ENCODE measurements around the gene FOXJ2. TPM values are rescaled to one million over a fixed set of nuclear protein-coding genes. Genes with fewer than 3 reads are reported as not detected.
"Not testable (repeated sequence)": the region's sequence is repeated elsewhere in the genome, so short reads cannot be mapped to it uniquely, and the experiment has no call there.

FOXJ2 gene
- total RNA-seq, 1 donor: 10.0 TPM

GRCh38 chr12:8057839-8058238 is 25.3 kb downstream of the FOXJ2 start:
- no peak for DNase-seq (ENCODE audit: low read depth in 2 of 3, low spot score in 2 of 3)

GRCh38 chr12:8058506-8058905 is 26.0 kb downstream of the FOXJ2 start:
- no peak for DNase-seq (ENCODE audit: low read depth in 2 of 3, low spot score in 2 of 3)

- DNase-seq (ENCODE audit: low read depth in 2 of 3, low spot score in 2 of 3): peak in 1 of 3 donors; percentile 42
Measured at GRCh38 chr12:8064131-8064530, 31.6 kb downstream of the FOXJ2 start.

- peak in 2 of 3 donors; percentile 77 to 79 for DNase-seq (ENCODE audit: low read depth in 2 of 3, low spot score in 2 of 3)
Measured at GRCh38 chr12:8065991-8066594, 33.6 kb downstream of the FOXJ2 start, which contains the start of gene C3AR1. Gene C3AR1 (minus strand): TSS chr12:8066359. CDS start chr12:8060185, 6,174 bp downstream.

- DNase-seq (ENCODE audit: low read depth in 2 of 3, low spot score in 2 of 3): no peak
Measured at GRCh38 chr12:8069582-8069981, 37.1 kb downstream of the FOXJ2 start.

- DNase-seq (ENCODE audit: low read depth in 2 of 3, low spot score in 2 of 3): not testable (repeated sequence)
Measured at GRCh38 chr12:8071820-8072219, 39.3 kb downstream of the FOXJ2 start.

GRCh38 chr12:8075935-8076334 is 43.4 kb downstream of the FOXJ2 start:
- DNase-seq (ENCODE audit: low read depth in 2 of 3, low spot score in 2 of 3): no peak

GRCh38 chr12:8076366-8076765 is 43.9 kb downstream of the FOXJ2 start:
- no peak for DNase-seq (ENCODE audit: low read depth in 2 of 3, low spot score in 2 of 3)

- no peak for DNase-seq (ENCODE audit: low read depth in 2 of 3, low spot score in 2 of 3)
Measured at GRCh38 chr12:8077207-8077606, 44.7 kb downstream of the FOXJ2 start.

- DNase-seq (ENCODE audit: low read depth in 2 of 3, low spot score in 2 of 3): peak; percentile 37 to 86 (median 78)
Measured at GRCh38 chr12:8078398-8078797, 45.9 kb downstream of the FOXJ2 start.

- DNase-seq (ENCODE audit: low read depth in 2 of 3, low spot score in 2 of 3): no peak
Measured at GRCh38 chr12:8078916-8079315, 46.4 kb downstream of the FOXJ2 start.

GRCh38 chr12:8080120-8080519 is 47.6 kb downstream of the FOXJ2 start:
- DNase-seq (ENCODE audit: low read depth in 2 of 3, low spot score in 2 of 3): peak in 1 of 3 donors; percentile 57

GRCh38 chr12:8081251-8081920 is 48.9 kb downstream of the FOXJ2 start:
- peak in 1 of 3 donors; percentile 12 for DNase-seq (ENCODE audit: low read depth in 2 of 3, low spot score in 2 of 3)

- DNase-seq (ENCODE audit: low read depth in 2 of 3, low spot score in 2 of 3): no peak
Measured at GRCh38 chr12:8082808-8083100, 50.2 kb downstream of the FOXJ2 start.

GRCh38 chr12:8084351-8084750 is 51.8 kb downstream of the FOXJ2 start:
- not testable (repeated sequence) for DNase-seq (ENCODE audit: low read depth in 2 of 3, low spot score in 2 of 3)

GRCh38 chr12:8087666-8088065 is 55.1 kb downstream of the FOXJ2 start:
- no peak for DNase-seq (ENCODE audit: low read depth in 2 of 3, low spot score in 2 of 3)

GRCh38 chr12:8088574-8088973 is 56.1 kb downstream of the FOXJ2 start:
- no peak for DNase-seq (ENCODE audit: low read depth in 2 of 3, low spot score in 2 of 3)

- DNase-seq (ENCODE audit: low read depth in 2 of 3, low spot score in 2 of 3): not testable (repeated sequence)
Measured at GRCh38 chr12:8089277-8089676, 56.8 kb downstream of the FOXJ2 start.

- no peak for DNase-seq (ENCODE audit: low read depth in 2 of 3, low spot score in 2 of 3)
Measured at GRCh38 chr12:8089716-8090115, 57.2 kb downstream of the FOXJ2 start.

- no peak for DNase-seq (ENCODE audit: low read depth in 2 of 3, low spot score in 2 of 3)
Measured at GRCh38 chr12:8093291-8093690, 60.8 kb downstream of the FOXJ2 start.

GRCh38 chr12:8096281-8096915 is 63.9 kb downstream of the FOXJ2 start:
- no peak for DNase-seq (ENCODE audit: low read depth in 2 of 3, low spot score in 2 of 3)

- no peak for DNase-seq (ENCODE audit: low read depth in 2 of 3, low spot score in 2 of 3)
Measured at GRCh38 chr12:8099235-8099634, 66.7 kb downstream of the FOXJ2 start.

Data from hematopoietic multipotent progenitor cell (in vitro differentiated cells).